ENCODE measurements around the gene CACNG7.
A peak's percentile ranks its signal among the peaks of the same experiment; 100 is the strongest.

CACNG7 gene

DNA sequence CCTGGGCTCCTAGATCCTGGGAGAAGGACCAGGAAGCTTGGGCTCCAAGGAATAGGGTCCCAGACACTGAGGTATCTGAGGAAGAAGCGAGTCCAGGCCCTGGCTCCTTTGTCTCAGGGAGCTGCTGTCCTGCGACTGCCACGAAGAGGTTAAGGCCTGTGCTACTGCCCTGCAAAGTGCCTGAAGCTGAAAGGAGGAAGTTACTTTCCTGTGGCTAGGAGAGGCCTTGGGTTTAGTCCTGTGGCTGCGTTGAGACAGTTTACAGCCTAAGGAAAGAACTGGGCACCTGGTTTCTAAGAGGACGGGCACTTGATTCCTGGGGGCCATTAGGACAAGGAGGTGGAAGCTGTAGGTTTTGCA is 38.6 kb upstream of the CACNG7 start:
- no peak overlapping the region for H3K9ac ChIP-seq (ENCODE audit: low read length)
- peak overlapping the region; percentile 35 for H3K27ac ChIP-seq (ENCODE audit: low read depth, low read length)
- H3K4me3 ChIP-seq (ENCODE audit: low read depth in 1 of 2, low read length in 2 of 2), result peak overlapping the region in 1 of 2 donors; percentile 37
- peaks cover 37% of the 10 kb centered on the region for H3K36me3 ChIP-seq (ENCODE audit: insufficient read depth, low read length)
- H3K9me3 ChIP-seq (ENCODE audit: low read length), result no peaks in the 10 kb centered on the region
- no peaks in the 10 kb centered on the region for H3K27me3 ChIP-seq (ENCODE audit: control insufficient read depth in 1 of 2, insufficient read depth in 2 of 2, low read length in 2 of 2)
- peaks cover 48% of the 10 kb centered on the region for H3K4me1 ChIP-seq (ENCODE audit: insufficient read depth, low read length)

DNA sequence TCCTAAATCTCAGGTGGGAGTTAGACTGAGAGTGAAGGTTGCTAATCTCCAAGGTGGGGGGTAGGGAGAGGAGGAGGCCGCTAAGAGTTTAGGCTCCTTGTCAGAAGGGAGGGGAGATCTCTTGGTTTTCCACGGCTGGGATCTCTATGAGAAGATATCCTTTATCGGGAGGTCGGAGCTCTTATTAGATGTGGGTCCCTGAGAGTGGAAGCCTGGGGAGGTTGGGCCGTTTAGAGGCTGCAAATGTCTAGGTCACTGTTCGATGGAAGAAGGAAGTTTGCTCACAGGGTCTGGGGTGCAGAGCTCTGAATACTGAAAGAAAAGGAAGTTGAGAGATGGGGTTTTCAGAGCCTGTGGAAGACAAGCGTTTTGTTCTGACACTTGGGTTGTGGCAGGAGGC is 37.6 kb upstream of the CACNG7 start:
- no peak overlapping the region for H3K9ac ChIP-seq (ENCODE audit: low read length)
- H3K4me3 ChIP-seq (ENCODE audit: low read depth in 1 of 2, low read length in 2 of 2), result peak overlapping the region in 1 of 2 donors; percentile 37
- peaks cover 47% of the 10 kb centered on the region for H3K4me1 ChIP-seq (ENCODE audit: insufficient read depth, low read length)
- H3K27me3 ChIP-seq (ENCODE audit: control insufficient read depth in 1 of 2, insufficient read depth in 2 of 2, low read length in 2 of 2), result no peaks in the 10 kb centered on the region
- peak overlapping the region; percentile 35 for H3K27ac ChIP-seq (ENCODE audit: low read depth, low read length)
- H3K36me3 ChIP-seq (ENCODE audit: insufficient read depth, low read length), result peaks cover 39% of the 10 kb centered on the region
- H3K9me3 ChIP-seq (ENCODE audit: low read length), result no peaks in the 10 kb centered on the region

DNA sequence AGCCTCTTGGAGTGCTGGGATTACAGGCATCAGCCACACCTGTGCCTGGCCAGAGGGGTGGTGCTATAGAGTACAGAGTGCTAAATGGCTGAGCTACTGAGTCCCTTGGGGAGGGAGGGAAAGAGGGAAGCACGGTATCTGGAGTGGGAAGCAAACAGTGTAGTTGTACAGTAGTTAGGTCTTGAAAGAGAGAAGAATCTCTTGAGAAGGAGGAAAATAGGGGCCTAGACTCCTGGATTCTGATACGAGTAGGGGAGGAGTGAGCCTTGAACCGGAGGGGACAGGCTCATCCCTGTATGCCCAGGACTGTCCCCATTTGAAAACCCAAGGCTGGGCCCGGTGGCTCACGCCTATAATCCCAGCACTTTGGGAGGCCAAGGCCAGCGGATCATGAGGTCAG is 36.3 kb upstream of the CACNG7 start:
- Histone ChIP-seq H3K27me3 (ENCODE audit: control insufficient read depth in 1 of 2, insufficient read depth in 2 of 2, low read length in 2 of 2) (no peaks in the 10 kb centered on the region), H3K4me1 (ENCODE audit: insufficient read depth, low read length) (peaks cover 55% of the 10 kb centered on the region), H3K9ac (ENCODE audit: low read length) (no peak overlapping the region), H3K9me3 (ENCODE audit: low read length) (no peaks in the 10 kb centered on the region), H3K36me3 (ENCODE audit: insufficient read depth, low read length) (peaks cover 45% of the 10 kb centered on the region), H3K27ac (ENCODE audit: low read depth, low read length) (no peak overlapping the region), H3K4me3 (ENCODE audit: low read depth in 1 of 2, low read length in 2 of 2) (no peak overlapping the region)

DNA sequence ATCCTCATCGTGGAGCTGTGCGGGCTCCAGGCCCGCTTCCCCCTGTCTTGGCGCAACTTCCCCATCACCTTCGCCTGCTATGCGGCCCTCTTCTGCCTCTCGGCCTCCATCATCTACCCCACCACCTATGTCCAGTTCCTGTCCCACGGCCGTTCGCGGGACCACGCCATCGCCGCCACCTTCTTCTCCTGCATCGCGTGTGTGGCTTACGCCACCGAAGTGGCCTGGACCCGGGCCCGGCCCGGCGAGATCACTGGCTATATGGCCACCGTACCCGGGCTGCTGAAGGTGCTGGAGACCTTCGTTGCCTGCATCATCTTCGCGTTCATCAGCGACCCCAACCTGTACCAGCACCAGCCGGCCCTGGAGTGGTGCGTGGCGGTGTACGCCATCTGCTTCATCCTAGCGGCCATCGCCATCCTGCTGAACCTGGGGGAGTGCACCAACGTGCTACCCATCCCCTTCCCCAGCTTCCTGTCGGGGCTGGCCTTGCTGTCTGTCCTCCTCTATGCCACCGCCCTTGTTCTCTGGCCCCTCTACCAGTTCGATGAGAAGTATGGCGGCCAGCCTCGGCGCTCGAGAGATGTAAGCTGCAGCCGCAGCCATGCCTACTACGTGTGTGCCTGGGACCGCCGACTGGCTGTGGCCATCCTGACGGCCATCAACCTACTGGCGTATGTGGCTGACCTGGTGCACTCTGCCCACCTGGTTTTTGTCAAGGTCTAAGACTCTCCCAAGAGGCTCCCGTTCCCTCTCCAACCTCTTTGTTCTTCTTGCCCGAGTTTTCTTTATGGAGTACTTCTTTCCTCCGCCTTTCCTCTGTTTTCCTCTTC is 35.1 kb upstream of the CACNG7 start:
- Histone ChIP-seq H3K9me3 (ENCODE audit: low read length) (no peaks in the 10 kb centered on the region), H3K4me1 (ENCODE audit: insufficient read depth, low read length) (peaks cover 59% of the 10 kb centered on the region), H3K4me3 (ENCODE audit: low read depth in 1 of 2, low read length in 2 of 2) (peak overlapping the region in 1 of 2 donors; percentile 20), H3K27me3 (ENCODE audit: control insufficient read depth in 1 of 2, insufficient read depth in 2 of 2, low read length in 2 of 2) (peaks cover 0 to 2% of the 10 kb centered on the region in 2 donors), H3K36me3 (ENCODE audit: insufficient read depth, low read length) (peaks cover 45% of the 10 kb centered on the region), H3K27ac (ENCODE audit: low read depth, low read length) (no peak overlapping the region), H3K9ac (ENCODE audit: low read length) (no peak overlapping the region)

DNA sequence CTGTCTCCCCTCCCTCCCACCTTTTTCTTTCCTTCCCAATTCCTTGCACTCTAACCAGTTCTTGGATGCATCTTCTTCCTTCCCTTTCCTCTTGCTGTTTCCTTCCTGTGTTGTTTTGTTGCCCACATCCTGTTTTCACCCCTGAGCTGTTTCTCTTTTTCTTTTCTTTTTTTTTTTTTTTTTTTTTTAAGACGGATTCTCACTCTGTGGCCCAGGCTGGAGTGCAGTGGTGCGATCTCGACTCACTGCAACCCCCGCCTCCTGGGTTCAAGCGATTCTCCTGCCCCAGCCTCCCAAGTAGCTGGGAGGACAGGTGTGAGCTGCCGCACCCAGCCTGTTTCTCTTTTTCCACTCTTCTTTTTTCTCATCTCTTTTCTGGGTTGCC is 34.5 kb upstream of the CACNG7 start:
- H3K4me1 ChIP-seq (ENCODE audit: insufficient read depth, low read length), result peaks cover 64% of the 10 kb centered on the region
- no peak overlapping the region for H3K9ac ChIP-seq (ENCODE audit: low read length)
- no peak overlapping the region for H3K27ac ChIP-seq (ENCODE audit: low read depth, low read length)
- peaks cover 45% of the 10 kb centered on the region for H3K36me3 ChIP-seq (ENCODE audit: insufficient read depth, low read length)
- H3K27me3 ChIP-seq (ENCODE audit: control insufficient read depth in 1 of 2, insufficient read depth in 2 of 2, low read length in 2 of 2), result peaks cover 2 to 8% of the 10 kb centered on the region in 2 donors
- peak overlapping the region in 1 of 2 donors; percentile 20 for H3K4me3 ChIP-seq (ENCODE audit: low read depth in 1 of 2, low read length in 2 of 2)
- H3K9me3 ChIP-seq (ENCODE audit: low read length), result no peaks in the 10 kb centered on the region

DNA sequence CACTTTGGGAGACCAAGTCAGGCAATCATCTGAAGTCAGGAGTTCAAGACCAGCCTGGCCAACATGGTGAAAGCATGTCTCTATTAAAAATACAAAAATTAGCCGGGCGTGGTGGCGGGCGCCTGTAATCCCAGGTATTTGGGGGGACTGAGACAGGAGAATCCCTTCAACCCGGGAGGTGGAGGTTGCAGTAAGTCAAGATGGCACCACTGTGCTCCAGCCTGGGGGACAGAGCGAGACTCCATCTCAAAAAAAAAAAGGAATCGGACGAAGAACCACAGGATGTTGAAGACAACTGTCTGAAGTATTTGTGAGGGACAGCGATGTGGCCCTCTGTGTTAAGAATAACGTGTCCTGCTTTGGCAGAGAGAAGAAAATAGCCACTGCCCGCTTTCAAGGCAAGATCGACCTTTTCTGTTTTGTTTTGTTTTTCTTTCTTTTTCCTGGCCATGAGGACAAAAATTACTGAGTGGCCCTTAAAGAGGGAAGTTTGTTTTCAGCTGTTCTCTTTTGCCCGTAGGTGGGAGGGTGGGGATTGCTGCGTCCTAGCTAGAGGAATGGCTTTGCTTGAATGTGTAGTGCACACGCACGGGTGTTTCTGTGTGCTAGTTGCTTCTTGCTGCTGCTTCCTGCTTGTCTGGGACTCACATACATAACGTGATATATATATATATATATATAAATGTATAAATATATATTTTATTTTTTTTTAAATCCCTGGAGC is 33.3 kb upstream of the CACNG7 start:
- no peak overlapping the region for H3K4me3 ChIP-seq (ENCODE audit: low read depth in 1 of 2, low read length in 2 of 2)
- peaks cover 14 to 20% of the 10 kb centered on the region in 2 donors for H3K27me3 ChIP-seq (ENCODE audit: control insufficient read depth in 1 of 2, insufficient read depth in 2 of 2, low read length in 2 of 2)
- peaks cover 40% of the 10 kb centered on the region for H3K36me3 ChIP-seq (ENCODE audit: insufficient read depth, low read length)
- peaks cover 61% of the 10 kb centered on the region for H3K4me1 ChIP-seq (ENCODE audit: insufficient read depth, low read length)
- H3K27ac ChIP-seq (ENCODE audit: low read depth, low read length), result no peak overlapping the region
- H3K9me3 ChIP-seq (ENCODE audit: low read length), result no peaks in the 10 kb centered on the region
- no peak overlapping the region for H3K9ac ChIP-seq (ENCODE audit: low read length)

DNA sequence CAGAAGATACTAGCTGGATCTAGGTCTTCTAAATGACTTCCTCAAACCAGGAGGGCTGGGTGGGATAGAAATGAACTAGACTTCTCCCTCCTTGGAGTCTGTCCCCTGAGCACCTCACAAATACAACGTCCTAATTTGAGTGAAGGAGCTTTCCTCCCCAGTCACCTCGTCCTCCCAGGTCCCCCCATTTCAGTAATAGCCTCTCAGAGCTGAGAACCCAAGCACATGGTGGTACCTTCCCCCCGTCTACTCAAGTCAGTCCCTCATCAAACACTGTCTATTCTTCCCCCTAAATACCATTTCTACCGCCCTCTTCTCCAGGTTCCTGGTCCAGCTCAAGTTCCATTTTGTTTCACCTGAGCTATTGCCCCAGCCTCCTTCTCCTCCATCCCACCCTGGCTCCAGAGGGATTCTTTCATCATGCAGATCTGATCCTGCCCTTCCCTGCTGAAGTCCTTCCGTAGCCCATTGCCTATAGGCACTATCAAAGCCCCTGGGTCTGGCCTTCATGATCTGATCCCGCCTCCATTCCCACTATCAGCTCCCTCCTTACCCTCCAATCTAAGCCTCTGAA is 32.3 kb upstream of the CACNG7 start:
- Histone ChIP-seq H3K27ac (ENCODE audit: low read depth, low read length) (no peak overlapping the region), H3K27me3 (ENCODE audit: control insufficient read depth in 1 of 2, insufficient read depth in 2 of 2, low read length in 2 of 2) (peaks cover 24 to 26% of the 10 kb centered on the region in 2 donors), H3K36me3 (ENCODE audit: insufficient read depth, low read length) (peaks cover 34% of the 10 kb centered on the region), H3K4me3 (ENCODE audit: low read depth in 1 of 2, low read length in 2 of 2) (no peak overlapping the region), H3K4me1 (ENCODE audit: insufficient read depth, low read length) (peaks cover 63% of the 10 kb centered on the region), H3K9me3 (ENCODE audit: low read length) (no peaks in the 10 kb centered on the region), H3K9ac (ENCODE audit: low read length) (no peak overlapping the region)

DNA sequence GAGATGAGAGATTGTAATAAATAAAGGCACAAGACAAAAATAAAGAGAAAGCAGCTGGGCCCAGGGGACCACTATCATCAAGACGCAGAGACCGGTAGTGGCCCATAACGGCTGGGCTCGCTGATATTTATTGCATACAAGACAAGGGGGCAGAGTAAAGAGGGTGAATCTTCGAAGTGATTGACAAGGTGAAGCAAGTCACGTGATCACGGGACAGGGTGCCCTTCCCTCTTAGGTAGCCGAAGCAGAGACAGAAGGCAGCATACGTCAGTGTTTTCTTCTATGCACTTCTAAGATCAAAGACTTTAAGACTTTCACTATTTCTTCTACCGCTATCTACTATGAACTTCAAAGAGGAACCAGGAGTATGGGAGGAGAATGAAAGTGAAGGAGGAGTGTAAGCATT is 31.7 kb upstream of the CACNG7 start:
- peaks cover 62% of the 10 kb centered on the region for H3K4me1 ChIP-seq (ENCODE audit: insufficient read depth, low read length)
- peaks cover 34% of the 10 kb centered on the region for H3K36me3 ChIP-seq (ENCODE audit: insufficient read depth, low read length)
- H3K27ac ChIP-seq (ENCODE audit: low read depth, low read length), result no peak overlapping the region
- H3K4me3 ChIP-seq (ENCODE audit: low read depth in 1 of 2, low read length in 2 of 2), result no peak overlapping the region
- no peak overlapping the region for H3K9ac ChIP-seq (ENCODE audit: low read length)
- peaks cover 30 to 33% of the 10 kb centered on the region in 2 donors for H3K27me3 ChIP-seq (ENCODE audit: control insufficient read depth in 1 of 2, insufficient read depth in 2 of 2, low read length in 2 of 2)
- H3K9me3 ChIP-seq (ENCODE audit: low read length), result no peaks in the 10 kb centered on the region

DNA sequence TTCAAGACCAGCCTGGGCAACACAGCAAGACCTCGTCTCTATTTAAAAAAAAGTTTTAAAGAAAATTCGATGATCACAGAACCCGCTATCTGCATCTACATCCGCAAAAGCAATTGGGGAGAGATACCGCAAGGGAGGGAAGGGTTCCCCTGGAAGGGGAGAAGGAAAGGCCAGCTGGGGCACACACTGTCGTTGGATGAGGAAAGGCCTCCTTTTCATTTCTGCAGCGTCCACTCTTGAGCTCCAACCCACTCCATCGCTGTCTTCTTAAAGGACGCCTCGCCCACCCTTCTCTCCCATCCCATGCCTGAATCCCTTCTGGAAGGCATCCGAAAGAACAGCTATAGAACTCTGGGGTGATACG is 30.3 kb upstream of the CACNG7 start:
- H3K9me3 ChIP-seq (ENCODE audit: low read length), result no peaks in the 10 kb centered on the region
- no peak overlapping the region for H3K27ac ChIP-seq (ENCODE audit: low read depth, low read length)
- peaks cover 21% of the 10 kb centered on the region for H3K36me3 ChIP-seq (ENCODE audit: insufficient read depth, low read length)
- peaks cover 38 to 47% of the 10 kb centered on the region in 2 donors for H3K27me3 ChIP-seq (ENCODE audit: control insufficient read depth in 1 of 2, insufficient read depth in 2 of 2, low read length in 2 of 2)
- H3K4me3 ChIP-seq (ENCODE audit: low read depth in 1 of 2, low read length in 2 of 2), result peak overlapping the region; percentile 11 to 56
- H3K4me1 ChIP-seq (ENCODE audit: insufficient read depth, low read length), result peaks cover 50% of the 10 kb centered on the region
- H3K9ac ChIP-seq (ENCODE audit: low read length), result no peak overlapping the region

DNA sequence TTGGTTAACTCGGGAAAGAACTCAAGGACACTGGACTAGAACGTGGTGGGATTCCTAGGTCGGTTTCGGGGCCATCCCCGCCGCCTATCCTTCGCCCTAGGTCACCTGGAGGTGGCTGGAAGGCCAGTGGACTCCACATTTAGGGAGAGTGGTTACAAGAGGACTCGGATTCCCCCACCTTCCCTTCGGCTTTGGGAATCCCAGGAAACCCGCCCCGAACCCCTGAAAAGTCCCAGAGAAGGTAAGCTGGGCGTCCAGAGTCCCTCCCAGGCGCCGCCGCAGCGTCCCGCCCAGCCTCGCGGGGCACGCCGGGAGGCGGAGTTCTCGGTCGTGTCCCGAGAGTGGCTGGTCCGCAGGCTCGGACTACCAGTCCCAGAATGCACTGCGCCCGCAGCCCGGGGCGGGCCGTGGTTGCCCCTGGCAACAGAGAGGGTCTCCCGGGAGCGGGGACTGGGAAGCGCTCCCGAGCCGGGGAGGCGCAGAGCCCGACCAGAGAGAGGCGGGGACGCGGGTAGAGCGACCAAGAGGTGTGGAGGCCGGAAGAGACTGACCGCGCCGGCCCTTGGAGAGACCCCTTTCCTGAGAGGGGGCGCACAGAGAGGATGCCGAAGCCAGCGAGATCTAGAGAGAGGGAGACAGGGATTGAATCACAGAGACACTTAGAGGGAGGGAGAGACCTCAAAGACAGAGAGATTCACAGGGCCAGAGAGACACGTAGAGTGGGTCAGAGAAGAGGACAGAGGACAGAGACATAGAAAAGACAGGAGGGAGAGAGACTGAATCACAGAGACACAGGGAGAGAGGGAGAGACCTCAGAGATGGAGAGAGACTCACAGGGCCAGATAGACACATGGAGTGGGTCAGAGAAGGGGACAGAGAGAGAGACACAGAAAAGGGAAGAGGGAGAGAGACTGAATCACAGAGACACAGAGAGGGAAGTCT is 29.7 kb upstream of the CACNG7 start:
- Histone ChIP-seq H3K9ac (ENCODE audit: low read length) (no peak overlapping the region), H3K4me3 (ENCODE audit: low read depth in 1 of 2, low read length in 2 of 2) (peak overlapping the region; percentile 11 to 56), H3K36me3 (ENCODE audit: insufficient read depth, low read length) (peaks cover 14% of the 10 kb centered on the region), H3K27me3 (ENCODE audit: control insufficient read depth in 1 of 2, insufficient read depth in 2 of 2, low read length in 2 of 2) (peaks cover 44 to 53% of the 10 kb centered on the region in 2 donors), H3K4me1 (ENCODE audit: insufficient read depth, low read length) (peaks cover 44% of the 10 kb centered on the region), H3K27ac (ENCODE audit: low read depth, low read length) (no peak overlapping the region), H3K9me3 (ENCODE audit: low read length) (no peaks in the 10 kb centered on the region)
